NCI-H526 treated with DMSO at 0.1 percent for 48 hours (cell line): ENCODE results near the gene RPS25.
"Not testable (repeated sequence)": the region's sequence is repeated elsewhere in the genome, so short reads cannot be mapped to it uniquely, and the experiment has no call there.

Experiments used
- DNase-seq: peaks from one replicate; lab custom pipeline; 2025; lab: John Stamatoyannopoulos, UW

The RPS25 gene

DNA sequence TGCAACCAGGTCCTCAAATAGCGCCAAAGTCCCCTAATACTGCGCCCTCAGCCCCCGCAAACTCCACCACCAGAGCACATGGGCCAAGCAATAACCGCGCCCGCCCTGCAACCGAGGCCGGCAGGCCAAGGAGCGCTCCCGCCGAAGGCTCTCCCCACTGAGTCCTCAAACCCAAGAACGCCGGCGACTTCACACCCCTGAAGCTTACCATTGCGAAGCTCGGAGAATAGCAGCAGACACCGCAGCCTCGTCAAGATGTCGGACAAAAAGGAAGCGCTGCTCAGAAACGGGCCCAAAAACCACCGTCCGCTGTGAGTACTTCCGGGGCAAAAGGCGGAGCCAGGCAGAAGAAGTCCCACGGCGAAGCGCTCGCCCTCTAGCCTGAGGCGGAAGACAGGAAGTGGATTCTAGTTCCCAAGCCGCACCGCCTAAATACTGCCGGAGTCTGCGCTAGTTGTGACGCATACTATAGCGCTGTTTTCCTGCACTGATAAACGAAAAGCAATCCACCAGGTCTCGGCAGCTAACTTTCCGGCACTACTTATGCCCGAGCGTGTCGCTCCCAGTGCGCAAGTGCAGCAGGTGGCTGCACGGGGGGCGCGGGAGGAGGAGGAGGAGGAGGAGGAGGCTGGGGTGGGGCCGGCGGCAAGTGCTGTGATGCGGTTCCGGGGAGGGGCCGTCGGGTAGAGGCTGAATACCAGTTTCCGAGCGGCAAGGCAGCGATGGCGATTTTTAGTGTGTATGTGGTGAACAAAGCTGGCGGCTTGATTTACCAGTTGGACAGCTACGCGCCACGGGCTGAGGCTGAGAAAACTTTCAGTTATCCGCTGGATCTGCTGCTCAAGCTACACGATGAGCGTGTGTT lies at the start of gene RPS25, which contains the start of gene TRAPPC4:
Gene RPS25 (minus strand): TSS at position 270 of the 865 bp plus-strand sequence. CDS start 59 bp downstream, at position 211.
Gene TRAPPC4 (plus strand): TSS at position 693 of the 865 bp plus-strand sequence. CDS start 30 bp downstream, at position 723.
- DNase-seq: peak; percentile 100

DNA sequence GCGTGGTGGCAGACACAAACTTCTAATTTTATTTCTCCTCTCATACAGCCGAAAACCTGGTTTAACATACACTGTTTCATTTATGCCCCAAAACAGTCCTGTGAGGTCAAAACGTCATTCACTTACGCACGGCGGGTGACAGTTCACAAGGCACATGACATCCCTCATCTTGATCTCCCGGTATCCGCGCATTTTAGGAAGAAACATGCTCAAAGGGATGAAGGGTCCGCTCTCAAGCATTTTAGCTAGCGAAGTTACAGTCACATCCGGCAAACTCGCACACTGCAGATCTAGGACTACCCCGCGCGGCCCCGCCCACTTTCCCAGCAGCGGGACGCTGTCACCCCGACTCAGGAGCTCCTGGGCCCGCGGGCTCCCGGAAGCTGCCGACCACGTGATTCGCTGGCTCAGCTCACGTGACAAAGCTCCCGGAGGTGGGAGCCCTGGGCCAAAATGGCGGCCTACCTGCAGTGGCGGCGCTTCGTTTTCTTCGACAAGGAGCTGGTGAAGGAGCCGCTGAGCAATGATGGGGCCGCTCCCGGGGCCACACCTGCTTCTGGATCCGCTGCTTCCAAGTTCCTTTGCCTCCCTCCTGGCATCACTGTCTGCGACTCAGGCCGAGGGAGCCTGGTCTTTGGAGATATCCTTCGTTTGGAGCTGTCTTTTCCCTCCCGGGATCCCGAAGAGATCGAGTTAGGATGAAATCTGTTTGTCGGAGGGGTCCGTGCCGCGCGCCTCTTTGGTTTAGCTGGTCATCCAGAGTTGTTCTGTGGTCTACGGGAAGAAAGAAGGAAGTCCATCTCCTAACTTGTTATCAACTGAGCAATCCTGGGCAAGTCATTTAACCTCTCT lies 49.5 kb upstream of the RPS25 start, which contains the start of gene VPS11:
Gene VPS11 (plus strand): TSS at position 448 of the 852 bp plus-strand sequence. CDS start 6 bp downstream, at position 454.
- DNase-seq: peak; percentile 99

DNA sequence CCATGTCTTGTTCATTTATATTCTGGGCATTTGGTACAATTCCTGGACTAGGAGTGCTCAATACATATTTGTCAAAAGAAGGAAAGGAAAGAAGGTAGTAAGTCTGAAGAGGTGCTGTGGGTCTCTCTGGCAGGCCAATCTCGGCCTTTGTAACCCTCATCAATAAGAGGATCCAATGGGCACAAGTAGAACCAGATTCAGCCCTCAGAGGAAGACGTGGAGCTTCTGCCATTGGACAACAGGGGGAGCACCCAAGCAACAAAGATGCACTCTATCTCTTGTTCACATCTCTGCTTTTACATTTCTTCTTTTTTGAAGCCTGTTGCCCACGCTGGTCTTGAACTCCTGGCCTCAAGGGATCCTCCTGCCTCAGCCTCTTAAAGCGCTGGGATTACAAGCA lies 47.2 kb upstream of the RPS25 start:
- DNase-seq: peak; percentile 22

DNA sequence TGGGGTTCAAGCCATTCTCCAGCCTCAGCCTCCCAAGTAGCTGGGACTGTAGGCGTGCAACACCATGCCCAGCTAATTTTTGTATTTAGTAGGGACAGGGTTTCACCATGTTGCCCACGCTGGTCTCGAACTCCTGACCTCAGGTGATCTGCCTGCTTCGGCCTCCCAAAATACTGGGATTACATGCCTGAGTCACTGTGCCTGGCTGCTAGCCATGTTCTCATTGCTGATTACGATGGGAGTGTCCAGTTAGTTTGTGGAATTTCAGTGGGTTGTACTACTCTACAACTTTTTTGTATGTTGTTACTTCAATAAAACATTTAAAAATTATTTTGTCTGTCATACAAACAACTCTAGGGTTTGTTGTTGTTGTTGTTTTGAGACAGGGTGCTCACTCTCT lies 44.6 kb upstream of the RPS25 start:
- no peak for DNase-seq

DNA sequence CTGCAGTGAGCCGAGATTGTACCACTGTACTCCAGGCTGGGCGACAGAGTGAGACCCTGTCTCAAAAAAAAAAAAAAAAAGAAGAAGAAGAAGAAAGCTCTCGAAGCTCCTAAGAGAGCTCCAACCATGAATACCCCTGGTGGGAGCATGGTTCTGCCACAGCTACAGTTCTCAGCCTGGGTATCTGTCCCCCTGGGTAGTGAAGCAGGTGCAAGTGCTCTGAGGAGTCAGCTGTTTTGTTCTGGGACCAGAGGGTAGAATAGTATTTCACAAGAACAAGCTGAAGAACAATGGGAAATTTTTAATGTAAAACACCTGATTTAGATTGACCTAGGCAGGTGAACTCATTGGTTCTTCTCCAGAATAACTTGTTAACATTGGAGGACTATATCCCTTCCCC lies 43.1 kb upstream of the RPS25 start:
- DNase-seq: no peak

DNA sequence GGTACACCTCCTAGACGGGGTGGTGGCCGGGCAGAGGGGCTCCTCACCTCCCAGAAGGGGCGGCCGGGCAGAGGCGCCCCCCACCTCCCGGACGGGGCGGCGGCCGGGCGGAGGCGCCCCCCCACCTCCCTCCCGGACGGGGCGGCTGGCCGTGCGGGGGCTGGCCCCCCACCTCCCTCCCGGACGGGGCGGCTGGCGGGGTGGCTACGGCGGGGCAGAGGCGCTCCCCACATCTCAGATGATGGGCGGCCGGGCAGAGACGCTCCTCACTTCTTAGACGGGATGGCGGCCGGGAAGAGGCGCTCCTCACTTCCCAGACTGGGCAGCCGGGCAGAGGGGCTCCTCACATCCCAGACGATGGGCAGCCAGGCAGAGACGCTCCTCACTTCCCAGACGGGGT lies 41.0 kb upstream of the RPS25 start:
- not testable (repeated sequence) for DNase-seq

DNA sequence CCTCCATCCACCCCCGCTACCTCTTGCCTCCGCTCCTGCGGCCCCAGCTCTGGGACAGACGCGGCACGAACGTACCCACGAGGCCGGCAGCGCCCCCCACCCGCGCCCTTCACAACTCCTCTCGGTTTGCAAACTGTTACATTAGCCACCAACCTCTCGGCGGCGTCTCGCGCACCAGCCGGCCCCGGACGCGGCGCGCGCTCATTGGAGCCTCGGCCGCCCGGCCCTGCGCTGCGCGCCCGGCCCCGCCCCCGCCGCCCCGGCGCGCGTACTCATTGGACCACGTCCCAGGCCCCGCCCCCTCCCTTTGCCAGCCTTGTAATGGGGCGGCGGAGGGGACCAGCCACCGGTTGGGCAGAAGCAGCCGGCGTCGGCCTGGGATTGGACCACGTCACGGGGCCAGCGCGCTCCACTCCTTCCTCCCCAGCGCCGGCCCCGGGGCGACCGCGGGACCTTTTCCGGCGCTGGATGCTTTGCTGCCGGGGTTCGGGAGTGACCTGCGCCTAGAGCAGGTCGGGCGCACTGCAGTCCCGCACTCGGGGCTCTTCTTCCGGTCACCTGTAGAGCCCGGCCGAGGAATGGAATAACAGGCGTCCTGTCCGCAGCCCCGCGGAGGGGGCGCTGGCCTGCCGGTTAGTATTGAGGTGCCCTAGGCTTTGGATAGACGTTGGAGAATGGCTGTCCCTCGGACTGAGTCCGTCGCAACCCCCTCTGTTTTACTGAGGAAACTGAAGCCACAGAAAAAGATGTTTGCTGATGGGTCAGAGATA lies 39.0 kb upstream of the RPS25 start, which contains the start of gene HYOU1:
Gene HYOU1 (minus strand): TSS at position 206 of the 770 bp plus-strand sequence. CDS start 1,045 bp downstream, outside the sequence.
- peak; percentile 99 for DNase-seq

DNA sequence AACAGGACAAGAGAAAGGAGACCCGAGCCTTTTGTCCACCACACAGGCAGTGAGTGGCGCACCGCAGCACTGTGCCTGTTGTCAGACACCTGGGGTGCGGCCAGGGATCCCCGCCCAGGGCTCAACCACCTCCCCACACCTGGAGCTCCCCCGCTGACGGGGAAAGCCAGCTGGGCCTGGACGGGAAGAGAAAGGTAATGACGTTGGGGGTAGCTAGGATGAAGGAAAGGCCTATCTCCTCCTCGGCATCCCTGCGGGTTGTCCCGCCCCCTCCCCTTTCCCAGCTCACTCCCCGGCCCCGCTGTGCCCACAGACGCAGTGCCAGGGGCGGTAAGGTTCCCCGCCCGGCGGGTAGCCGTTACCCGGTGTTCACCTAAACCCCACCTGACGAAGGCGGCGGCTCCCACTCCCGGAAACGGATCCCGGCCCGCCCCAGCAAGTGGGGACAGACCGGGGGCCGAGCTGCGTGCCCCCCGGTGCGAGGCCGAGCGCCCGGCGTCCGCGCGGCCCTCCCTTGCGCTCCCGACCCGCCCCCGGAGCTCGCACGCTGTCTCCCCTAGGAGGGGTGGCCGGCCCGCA lies 38.4 kb upstream of the RPS25 start:
- peak; percentile 64 for DNase-seq

DNA sequence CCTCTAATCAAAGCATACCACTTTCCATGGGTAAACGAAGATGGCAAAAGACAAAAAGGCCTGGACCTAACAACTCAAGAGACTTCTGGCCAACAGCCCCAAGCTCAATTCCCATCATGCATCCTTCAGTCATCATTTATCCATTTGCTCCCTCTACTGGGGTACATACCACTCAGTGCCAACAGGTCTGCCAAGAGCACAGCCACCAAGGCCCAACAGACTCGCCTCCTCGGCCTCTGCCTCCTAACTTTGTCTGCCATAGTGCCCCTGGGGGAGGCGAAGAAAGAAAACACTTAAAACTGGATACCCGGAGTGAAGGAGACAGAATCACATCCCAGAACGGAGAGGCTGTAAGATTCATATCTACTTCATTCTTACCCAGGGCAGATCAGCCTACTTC lies 37.8 kb upstream of the RPS25 start:
- peak; percentile 34 for DNase-seq

DNA sequence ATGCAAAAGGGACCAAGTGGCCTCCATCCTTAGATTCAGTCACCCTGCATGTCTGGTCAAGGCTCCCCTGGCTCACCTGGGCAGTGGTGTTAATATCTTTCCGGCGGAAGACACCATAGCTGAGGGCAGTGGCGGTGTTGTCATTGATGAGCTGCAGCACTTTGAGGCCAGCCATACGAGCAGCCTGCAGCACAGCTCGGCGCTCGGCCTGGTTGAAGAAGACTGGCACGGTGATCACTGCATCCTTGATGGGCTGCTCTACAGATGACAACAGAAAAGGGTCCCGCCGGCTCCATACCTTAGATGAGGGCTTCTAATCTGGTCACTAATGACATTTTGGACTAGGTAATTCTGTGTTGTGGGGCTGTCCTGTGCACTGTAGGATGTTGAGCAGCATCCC lies 36.3 kb upstream of the RPS25 start:
- DNase-seq: no peak

DNA sequence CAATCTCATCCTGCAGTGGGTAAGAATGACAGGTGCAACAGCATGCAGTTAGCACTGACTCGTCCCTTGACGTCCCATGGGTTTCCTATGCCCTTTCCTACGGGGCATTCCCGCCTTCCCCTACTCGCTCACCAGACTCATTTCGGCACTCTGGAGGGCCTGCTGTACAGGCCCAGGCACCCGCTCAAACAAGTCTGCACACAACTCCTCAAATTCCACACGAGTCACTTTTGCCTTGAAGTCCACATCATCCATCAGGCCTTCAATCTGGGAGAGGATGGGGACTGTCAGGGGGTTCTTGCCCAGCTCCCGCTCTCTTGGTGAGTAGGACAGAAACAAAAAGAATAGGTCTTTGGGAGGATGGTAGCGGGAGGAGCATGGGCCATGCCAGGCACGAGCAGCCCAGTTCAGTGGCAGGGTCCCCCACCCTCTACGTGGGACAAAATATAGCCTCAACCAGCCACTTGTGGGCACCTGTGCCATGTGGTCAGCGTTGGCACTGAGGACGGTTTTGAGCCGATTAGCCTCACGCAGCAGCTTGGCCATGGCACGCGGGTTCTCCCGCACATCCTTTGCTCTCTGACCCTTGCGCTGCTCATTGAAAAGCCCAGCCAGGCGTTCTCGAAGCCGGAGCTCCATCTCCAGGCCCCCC lies 34.1 kb upstream of the RPS25 start:
- DNase-seq: no peak

DNA sequence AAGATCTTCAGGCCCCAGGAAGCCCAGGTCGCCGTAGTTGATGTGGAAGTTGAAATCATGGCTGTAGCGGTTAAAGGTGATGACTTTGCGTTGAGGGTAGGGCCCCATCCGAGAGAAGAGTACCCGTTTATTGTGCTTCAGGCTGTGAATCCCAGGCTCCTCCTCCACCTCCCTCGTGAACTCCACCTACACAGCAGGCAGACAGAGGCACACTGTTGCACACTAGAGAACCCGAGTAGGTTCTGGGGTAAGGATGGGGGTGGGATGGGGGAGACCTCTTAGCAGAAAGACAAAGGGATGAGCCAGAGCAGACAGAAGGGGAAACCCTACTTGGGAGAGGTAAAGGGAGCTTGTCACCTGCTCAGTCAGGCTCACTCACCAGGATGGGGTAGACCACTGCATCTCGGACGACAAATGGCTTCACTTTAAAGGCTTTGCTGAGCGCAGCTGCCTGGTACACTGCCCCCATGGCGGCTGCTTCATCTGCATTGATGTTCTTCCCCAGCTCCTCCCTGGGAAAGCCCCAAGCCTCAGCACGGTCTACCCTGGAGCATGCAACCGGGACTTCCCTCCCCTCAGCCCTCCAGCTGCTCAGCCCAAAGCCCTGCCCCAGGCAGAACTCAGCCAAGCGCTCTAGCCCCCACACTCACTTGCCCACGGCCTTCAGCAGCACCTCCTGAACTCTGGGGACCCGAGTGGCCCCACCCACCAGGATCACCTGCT lies 33.5 kb upstream of the RPS25 start:
- DNase-seq: no peak

DNA sequence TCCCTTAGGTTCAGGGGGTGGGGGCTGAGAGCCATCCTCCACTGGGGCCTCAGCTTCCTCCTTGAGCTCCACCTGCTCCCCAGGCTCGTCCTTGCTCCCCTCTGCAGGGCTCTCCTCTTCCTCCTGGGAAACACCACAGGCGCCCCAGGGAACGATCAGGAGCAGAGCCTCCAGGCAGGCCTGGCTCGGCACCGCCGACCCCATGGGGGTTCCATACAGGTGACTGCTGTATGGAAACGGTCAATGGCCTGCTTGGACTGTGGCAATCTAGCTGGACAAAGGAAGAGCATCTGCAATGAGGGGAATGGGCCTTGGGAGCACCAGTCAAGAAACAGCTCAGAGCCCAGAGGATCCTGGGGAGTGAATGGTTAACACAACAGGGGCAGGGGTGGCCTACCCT lies 30.9 kb upstream of the RPS25 start:
- DNase-seq: no peak

DNA sequence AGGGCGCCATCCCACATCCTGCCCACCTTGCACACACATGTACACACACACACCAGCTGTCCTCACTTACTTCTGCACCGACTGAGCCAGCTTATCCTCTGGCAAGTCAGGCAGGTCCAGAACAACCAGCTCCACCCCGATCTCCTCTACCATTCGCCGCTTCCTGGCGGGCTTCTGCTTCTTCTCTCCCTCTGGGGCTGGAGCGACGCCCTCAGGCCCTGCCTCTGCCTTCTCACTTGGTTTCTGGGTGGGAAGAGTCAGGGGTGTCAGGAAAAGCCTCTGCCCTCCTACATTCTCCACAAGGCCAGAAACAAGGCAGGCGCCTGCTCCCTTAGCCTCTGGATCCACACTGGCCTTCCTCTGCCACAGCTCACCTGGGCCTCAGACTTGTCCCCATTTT lies 30.5 kb upstream of the RPS25 start:
- DNase-seq: no peak

DNA sequence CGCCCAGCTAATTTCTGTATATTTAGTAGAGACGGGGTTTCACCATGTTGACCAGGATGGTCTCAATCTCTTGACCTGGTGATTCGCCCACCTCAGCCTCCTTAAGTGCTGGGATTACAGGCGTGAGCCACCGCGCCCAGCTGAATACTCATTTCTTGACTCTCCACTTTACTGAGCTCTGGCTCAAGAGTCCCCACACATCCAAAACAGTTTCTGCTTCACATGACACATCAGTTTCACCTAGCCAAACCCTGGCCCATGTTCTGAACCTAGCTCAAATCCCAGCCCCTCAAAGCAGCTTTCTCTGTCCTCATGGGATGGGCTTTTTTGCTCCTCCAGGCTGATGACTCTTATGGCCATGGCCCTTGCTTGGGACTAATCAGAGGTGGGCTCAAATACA lies 29.1 kb upstream of the RPS25 start:
- no peak for DNase-seq

DNA sequence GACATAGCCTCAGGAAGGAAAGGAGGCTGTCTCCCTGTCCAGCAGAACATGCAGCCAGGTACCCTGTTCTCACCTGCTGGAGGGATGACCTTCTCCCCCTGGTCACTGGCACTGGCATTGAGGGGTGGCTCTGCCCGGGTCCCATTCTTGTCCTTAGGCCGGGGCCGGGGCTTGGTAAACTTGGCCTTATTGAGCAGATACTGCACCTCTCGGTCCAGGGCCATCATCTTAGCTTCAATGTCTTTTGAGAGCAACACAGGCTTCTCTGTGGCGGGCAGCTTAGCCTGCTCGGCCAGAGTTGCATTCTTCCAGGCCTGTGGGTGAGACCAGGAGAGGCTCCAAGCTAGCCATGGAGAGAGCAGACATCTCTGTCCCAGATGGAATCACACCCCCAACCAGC lies 28.3 kb upstream of the RPS25 start:
- DNase-seq: no peak

DNA sequence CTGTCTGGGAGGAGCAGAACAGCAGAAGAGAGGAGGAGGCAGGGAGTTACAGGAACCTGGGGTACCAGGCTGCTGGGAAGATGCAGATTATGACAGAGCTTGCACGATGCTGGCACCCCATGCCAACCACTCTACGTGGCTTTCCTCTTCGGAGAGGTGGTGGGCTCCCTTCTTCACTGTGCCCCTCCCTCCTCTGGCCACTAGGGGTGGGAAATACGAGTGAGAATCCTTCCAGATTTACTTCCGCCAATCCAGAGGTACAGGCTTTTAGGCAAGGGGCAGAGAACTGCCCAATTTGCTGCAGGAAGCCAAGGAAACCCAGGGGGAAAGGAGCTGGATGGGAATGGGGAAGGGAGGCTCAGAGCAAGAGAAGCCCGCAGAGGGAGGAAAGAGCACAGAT lies 26.6 kb upstream of the RPS25 start:
- no peak for DNase-seq

DNA sequence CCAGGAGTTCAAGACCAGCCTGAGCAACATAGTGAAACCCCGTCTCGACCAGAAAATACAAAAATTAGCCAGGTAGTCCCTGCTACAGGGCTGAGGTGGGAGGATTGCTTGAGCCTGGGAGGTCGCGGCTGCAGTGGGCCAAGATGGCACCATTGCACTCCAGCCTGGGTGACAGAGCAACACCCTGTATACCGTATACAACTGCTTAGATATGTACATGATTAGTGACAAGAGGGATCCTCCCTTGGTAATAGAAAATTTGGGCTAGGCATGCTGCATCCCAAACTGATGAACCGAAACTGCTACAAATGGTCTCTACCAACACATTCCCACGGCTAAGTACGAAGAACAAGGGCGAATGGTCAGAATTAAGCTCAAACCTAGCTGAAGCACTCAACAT lies 24.8 kb upstream of the RPS25 start:
- DNase-seq: no peak

DNA sequence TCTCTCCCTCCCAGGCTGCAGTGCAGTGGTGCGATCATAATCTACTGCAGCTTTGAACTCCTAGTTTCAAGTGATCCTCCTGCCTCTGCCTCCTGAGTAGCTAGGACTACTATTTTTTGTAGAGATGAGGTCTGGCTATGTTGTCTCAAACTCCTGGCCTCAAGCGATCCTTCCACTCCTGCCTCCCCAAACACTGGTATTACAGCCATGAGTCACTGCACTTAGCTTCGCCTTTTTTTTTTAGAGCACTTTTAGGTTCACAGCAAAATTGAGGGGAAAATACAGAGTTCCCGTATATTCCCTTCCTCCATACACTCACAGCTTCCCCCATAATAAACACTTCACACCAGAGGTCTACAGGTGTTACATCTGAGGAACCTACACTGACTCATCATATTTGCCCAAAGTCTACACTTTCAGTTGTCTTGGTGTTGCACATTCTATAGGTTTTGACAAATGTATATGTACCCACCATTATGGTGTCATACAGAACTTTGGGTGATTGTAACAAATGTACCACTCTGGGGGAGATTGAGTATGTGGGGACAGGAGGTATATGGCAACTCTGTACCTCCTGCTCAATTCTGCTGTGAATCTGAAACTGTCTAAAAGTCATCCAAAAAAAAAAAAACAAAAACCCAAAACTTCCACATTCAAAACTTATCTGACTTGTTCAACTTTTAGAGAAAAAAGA lies 23.8 kb upstream of the RPS25 start:
- DNase-seq: no peak

DNA sequence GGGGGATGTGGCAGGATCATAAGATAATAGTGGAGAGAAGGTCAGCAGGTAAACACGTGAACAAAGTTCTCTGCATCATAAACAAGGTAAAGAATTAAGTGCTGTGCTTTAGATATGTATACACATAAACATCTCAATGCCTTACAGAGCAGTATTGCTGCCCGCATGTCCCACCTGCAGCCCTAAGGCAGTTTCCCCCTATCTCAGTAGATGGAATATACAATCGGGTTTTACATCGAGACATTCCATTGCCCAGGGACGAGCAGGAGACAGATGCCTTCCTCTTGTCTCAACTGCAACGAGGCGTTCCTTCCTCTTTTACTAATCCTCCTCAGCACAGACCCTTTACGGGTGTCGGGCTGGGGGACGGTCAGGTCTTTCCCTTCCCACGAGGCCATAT lies 21.3 kb upstream of the RPS25 start:
- not testable (repeated sequence) for DNase-seq
